ENCODE data around the gene ZFP90.
"Not testable (repeated sequence)": the region's sequence is repeated elsewhere in the genome, so short reads cannot be mapped to it uniquely, and the experiment has no call there.

The ZFP90 gene

DNA sequence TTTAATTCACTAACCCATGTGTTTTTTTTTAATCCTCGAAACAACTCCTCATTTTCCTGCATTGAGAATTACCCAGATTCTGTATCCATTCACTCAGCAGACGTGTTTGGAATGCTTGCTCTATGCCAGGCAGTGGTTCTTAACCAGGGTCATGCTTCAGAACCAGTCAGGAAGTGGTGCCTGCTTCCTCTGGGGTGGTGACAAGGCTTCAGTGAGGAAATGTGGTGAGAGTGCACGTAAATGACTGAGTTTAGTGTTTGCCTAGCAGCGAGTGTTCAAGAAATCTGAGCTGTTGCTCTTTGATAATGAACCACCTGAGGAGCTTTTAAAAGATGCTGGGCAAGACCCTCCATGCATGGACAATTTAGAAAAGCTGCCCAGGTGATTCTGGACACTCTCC lies 9.9 kb downstream of the ZFP90 start:
- Histone ChIP-seq H3K27me3 (ENCODE audit: control insufficient read depth, insufficient read depth, low read length) (no peaks in the 10 kb centered on the region), H3K4me2 (ENCODE audit: low read length) (no peak overlapping the region), H3K9ac (ENCODE audit: low read depth, low read length) (no peak overlapping the region), H3K4me3 (ENCODE audit: low read length) (no peak overlapping the region), H3K4me1 (ENCODE audit: control insufficient read depth, insufficient read depth, low read length) (no peaks in the 10 kb centered on the region), H3K9me3 (replicated peaks; ENCODE audit: low read length) (peaks cover 29% of the 10 kb centered on the region), H3K36me3 (ENCODE audit: insufficient read depth, low read length) (peaks cover 48% of the 10 kb centered on the region)

DNA sequence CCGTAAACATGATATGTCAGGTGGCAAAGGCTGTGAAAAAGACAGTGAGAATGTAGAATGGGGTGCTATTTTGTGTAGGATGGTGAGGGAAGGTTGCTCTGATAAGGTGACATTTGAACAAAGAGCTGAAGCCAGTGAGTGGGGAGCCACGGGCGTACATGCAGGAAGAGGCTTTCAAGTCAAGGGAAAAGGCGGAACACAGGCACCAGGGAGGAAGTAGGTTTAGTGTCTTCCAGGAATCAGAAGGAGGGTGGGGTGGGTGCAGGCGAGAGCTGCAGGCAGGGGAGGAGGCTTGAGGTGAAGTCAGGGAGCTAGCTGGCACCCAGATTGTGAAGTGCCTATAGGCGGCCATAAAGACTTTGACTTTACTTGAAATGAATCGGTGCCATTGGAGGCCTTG lies 14.1 kb downstream of the ZFP90 start:
- Histone ChIP-seq H3K27me3 (ENCODE audit: control insufficient read depth, insufficient read depth, low read length) (no peaks in the 10 kb centered on the region), H3K4me2 (ENCODE audit: low read length) (no peak overlapping the region), H3K4me3 (ENCODE audit: low read length) (no peak overlapping the region), H3K36me3 (ENCODE audit: insufficient read depth, low read length) (peaks cover 75% of the 10 kb centered on the region), H3K9ac (ENCODE audit: low read depth, low read length) (no peak overlapping the region), H3K9me3 (replicated peaks; ENCODE audit: low read length) (peaks cover 54% of the 10 kb centered on the region), H3K4me1 (ENCODE audit: control insufficient read depth, insufficient read depth, low read length) (no peaks in the 10 kb centered on the region)

DNA sequence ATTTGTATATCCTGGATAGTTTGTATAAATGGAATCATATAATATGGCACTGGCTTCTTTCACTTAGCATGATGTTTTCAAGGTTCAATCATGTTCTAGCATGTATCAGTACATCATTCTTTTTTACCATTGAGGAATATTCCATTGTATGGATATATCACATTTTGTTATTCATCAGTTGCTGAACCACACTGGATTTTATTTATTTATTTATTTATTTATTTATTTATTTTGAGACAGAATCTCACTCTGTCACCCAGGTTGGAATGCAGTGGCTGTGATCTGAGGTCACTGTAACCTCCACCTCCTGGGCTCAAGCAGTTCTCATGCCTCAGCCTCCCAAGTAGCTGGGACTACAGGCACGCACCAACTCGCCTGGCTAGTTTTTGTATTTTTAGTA lies 21.2 kb downstream of the ZFP90 start:
- Histone ChIP-seq H3K9me3 (replicated peaks; ENCODE audit: low read length) (peaks cover 86% of the 10 kb centered on the region), H3K36me3 (ENCODE audit: insufficient read depth, low read length) (peaks cover 86% of the 10 kb centered on the region)
- not testable (repeated sequence) for H3K27me3 ChIP-seq (ENCODE audit: control insufficient read depth, insufficient read depth, low read length); H3K4me3 ChIP-seq (ENCODE audit: low read length); H3K4me1 ChIP-seq (ENCODE audit: control insufficient read depth, insufficient read depth, low read length); H3K9ac ChIP-seq (ENCODE audit: low read depth, low read length); H3K4me2 ChIP-seq (ENCODE audit: low read length)

DNA sequence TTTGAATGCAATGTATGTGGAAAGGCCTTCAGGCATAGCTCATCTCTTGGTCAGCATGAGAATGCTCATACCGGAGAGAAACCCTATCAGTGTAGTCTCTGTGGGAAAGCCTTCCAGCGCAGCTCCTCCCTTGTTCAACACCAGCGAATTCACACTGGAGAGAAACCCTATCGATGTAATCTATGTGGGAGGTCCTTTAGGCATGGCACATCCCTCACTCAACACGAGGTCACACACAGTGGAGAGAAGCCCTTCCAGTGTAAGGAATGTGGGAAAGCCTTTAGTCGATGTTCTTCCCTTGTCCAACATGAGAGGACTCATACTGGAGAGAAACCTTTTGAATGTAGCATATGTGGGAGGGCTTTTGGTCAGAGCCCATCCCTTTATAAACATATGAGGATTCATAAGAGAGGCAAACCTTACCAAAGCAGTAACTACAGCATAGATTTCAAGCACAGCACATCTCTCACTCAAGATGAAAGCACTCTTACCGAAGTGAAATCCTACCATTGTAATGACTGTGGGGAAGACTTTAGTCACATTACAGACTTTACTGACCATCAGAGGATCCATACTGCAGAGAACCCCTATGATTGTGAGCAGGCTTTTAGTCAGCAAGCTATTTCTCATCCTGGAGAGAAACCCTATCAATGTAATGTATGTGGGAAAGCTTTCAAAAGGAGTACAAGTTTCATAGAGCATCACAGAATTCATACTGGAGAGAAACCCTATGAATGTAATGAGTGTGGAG lies 24.7 kb downstream of the ZFP90 start:
- Histone ChIP-seq H3K9ac (ENCODE audit: low read depth, low read length) (no peak overlapping the region), H3K4me1 (ENCODE audit: control insufficient read depth, insufficient read depth, low read length) (no peaks in the 10 kb centered on the region), H3K27me3 (ENCODE audit: control insufficient read depth, insufficient read depth, low read length) (no peaks in the 10 kb centered on the region), H3K4me3 (ENCODE audit: low read length) (no peak overlapping the region), H3K4me2 (ENCODE audit: low read length) (no peak overlapping the region), H3K9me3 (replicated peaks; ENCODE audit: low read length) (peaks cover 88% of the 10 kb centered on the region), H3K36me3 (ENCODE audit: insufficient read depth, low read length) (peaks cover 54% of the 10 kb centered on the region)

DNA sequence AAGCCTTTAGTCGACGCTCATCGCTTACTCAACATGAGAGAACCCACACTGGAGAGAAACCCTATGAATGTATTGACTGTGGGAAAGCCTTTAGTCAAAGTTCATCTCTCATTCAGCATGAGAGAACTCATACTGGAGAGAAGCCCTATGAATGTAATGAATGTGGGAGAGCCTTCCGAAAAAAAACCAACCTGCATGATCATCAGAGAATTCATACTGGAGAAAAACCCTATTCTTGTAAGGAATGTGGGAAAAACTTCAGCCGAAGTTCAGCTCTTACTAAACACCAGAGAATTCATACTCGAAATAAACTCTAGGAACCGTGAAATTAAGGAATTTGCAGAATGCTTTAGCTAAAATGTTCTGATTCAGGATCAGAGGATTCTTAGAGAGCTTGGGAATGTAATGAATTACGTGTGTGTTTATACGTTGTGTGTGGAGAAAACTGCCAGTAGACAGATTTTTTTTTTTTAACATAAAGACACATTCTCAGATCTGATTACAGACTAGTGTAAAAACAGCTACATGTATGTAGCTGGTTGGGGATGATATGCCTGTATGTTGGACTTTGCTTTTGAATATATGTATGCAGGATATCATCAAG lies 25.4 kb downstream of the ZFP90 start:
- Histone ChIP-seq H3K9ac (ENCODE audit: low read depth, low read length) (no peak overlapping the region), H3K4me2 (ENCODE audit: low read length) (no peak overlapping the region), H3K36me3 (ENCODE audit: insufficient read depth, low read length) (peaks cover 50% of the 10 kb centered on the region), H3K27me3 (ENCODE audit: control insufficient read depth, insufficient read depth, low read length) (no peaks in the 10 kb centered on the region), H3K4me3 (ENCODE audit: low read length) (no peak overlapping the region), H3K4me1 (ENCODE audit: control insufficient read depth, insufficient read depth, low read length) (no peaks in the 10 kb centered on the region), H3K9me3 (replicated peaks; ENCODE audit: low read length) (peaks cover 84% of the 10 kb centered on the region)

DNA sequence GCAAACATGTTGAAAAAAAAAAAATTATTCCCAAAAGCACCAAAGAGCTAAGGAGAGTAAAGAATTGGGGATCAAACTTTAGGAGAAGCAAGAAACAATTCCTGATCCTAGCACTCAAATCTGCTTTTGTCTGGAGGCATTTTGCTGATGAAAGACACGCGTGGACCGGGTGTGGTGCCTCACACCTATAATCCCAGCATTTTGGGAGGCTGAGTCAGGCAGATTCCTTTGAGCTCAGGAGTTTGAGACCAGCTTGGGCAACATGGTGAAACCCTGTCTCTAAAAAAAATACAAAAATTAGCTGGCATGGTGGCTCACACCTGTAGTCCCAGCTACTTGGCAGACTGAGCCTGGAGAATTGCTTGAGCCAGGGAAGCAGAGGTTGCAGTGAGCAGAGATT lies 35.4 kb downstream of the ZFP90 start:
- Histone ChIP-seq H3K27me3 (ENCODE audit: control insufficient read depth, insufficient read depth, low read length) (no peaks in the 10 kb centered on the region), H3K9me3 (replicated peaks; ENCODE audit: low read length) (peaks cover 20% of the 10 kb centered on the region), H3K36me3 (ENCODE audit: insufficient read depth, low read length) (no peaks in the 10 kb centered on the region), H3K9ac (ENCODE audit: low read depth, low read length) (no peak overlapping the region), H3K4me2 (ENCODE audit: low read length) (no peak overlapping the region), H3K4me1 (ENCODE audit: control insufficient read depth, insufficient read depth, low read length) (no peaks in the 10 kb centered on the region), H3K4me3 (ENCODE audit: low read length) (no peak overlapping the region)

DNA sequence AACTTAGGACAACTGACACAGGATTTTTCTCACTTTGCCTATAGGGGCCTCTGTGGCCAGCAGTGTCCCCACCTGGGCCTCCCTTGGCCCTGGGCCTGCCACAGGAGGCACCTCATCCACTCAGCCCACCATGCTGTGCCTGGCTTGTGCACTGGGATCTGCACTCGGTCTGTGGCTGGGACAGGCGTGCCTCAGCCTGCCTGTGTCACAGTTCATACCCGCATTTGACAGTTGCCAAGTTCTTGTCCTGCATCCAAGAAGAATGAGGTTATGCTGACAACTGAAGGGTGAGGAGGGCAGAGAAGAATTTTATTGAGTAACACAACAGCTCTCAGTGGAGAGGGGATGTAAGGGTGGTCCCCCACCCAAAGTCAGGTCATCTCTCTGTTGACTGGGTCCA lies 36.0 kb downstream of the ZFP90 start:
- Histone ChIP-seq H3K27me3 (ENCODE audit: control insufficient read depth, insufficient read depth, low read length) (no peaks in the 10 kb centered on the region), H3K9ac (ENCODE audit: low read depth, low read length) (no peak overlapping the region), H3K9me3 (replicated peaks; ENCODE audit: low read length) (peaks cover 20% of the 10 kb centered on the region), H3K4me1 (ENCODE audit: control insufficient read depth, insufficient read depth, low read length) (no peaks in the 10 kb centered on the region), H3K4me2 (ENCODE audit: low read length) (no peak overlapping the region), H3K36me3 (ENCODE audit: insufficient read depth, low read length) (no peaks in the 10 kb centered on the region), H3K4me3 (ENCODE audit: low read length) (no peak overlapping the region)

DNA sequence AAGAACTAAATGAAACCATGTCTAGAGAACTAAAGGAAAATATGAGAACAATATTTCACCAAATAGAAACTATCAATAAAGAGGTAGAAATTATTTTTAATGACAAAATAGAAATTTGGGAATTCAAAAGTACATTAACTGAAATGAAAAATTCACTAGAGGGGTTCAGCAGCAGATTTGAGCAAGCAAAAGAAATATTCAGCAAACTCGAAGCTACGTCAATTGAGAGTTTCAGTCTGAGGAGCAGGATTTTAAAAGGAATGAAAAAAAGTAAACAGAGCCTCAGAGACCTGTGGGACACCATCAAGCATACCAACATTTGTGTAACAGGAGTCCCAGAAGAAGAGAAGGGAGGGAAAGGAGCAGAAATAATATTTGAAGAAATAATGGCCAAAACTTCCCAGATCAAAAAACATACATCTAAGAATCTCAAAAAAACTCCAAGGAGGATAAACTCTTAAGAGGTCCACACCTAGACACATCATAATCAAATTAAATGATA lies 38.3 kb downstream of the ZFP90 start:
- no peaks in the 10 kb centered on the region for H3K36me3 ChIP-seq (ENCODE audit: insufficient read depth, low read length)
- H3K9ac ChIP-seq (ENCODE audit: low read depth, low read length) = no peak overlapping the region
- H3K4me3 ChIP-seq (ENCODE audit: low read length) = no peak overlapping the region
- H3K9me3 ChIP-seq (replicated peaks; ENCODE audit: low read length) = peaks cover 16% of the 10 kb centered on the region
- no peaks in the 10 kb centered on the region for H3K4me1 ChIP-seq (ENCODE audit: control insufficient read depth, insufficient read depth, low read length)
- H3K4me2 ChIP-seq (ENCODE audit: low read length) = no peak overlapping the region
- H3K27me3 ChIP-seq (ENCODE audit: control insufficient read depth, insufficient read depth, low read length) = no peaks in the 10 kb centered on the region

DNA sequence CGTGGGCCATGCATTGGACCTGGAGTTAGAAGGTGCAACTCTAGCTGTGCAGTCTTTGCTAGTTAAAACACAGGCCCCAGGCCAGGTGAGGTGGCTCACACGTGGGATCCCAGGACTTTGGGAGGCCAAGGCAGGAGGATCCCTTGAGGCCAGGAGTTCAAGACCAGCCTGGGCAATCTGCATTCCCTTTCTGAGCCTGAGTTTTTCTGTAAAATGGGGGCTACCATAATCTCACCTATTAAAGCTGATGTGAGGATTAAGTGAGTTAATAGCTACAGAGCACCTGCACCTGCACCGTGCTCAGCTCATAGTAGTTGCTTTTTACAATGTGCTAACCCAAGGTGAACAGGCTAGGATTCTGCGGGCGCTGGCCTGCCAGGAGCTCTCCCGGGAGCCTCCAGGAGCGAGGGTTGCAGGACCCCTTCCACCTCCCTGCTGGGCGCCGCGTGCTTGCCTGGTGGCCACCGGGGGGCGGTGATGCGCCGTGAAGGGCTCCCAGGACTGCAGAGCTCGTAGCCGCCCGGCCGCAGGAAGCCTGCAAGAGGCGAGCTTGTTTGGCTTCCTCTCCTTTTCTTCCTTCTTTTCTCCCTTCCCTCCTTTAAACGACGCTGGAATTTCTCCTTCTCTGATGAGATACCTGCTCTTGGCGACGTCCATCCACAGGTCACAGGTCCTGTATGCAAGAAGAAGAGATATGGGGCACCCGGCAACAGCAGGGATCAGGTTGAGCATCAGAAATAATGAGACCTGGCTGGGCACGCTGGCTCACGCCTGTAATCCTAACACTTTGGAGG lies 51.3 kb downstream of the ZFP90 start:
- peak overlapping the region; percentile 63 for H3K4me2 ChIP-seq (ENCODE audit: low read length)
- H3K4me3 ChIP-seq (ENCODE audit: low read length) = no peak overlapping the region
- H3K9me3 ChIP-seq (replicated peaks; ENCODE audit: low read length) = no peaks in the 10 kb centered on the region
- no peaks in the 10 kb centered on the region for H3K4me1 ChIP-seq (ENCODE audit: control insufficient read depth, insufficient read depth, low read length)
- no peak overlapping the region for H3K9ac ChIP-seq (ENCODE audit: low read depth, low read length)
- H3K27me3 ChIP-seq (ENCODE audit: control insufficient read depth, insufficient read depth, low read length) = no peaks in the 10 kb centered on the region
- H3K36me3 ChIP-seq (ENCODE audit: insufficient read depth, low read length) = no peaks in the 10 kb centered on the region

DNA sequence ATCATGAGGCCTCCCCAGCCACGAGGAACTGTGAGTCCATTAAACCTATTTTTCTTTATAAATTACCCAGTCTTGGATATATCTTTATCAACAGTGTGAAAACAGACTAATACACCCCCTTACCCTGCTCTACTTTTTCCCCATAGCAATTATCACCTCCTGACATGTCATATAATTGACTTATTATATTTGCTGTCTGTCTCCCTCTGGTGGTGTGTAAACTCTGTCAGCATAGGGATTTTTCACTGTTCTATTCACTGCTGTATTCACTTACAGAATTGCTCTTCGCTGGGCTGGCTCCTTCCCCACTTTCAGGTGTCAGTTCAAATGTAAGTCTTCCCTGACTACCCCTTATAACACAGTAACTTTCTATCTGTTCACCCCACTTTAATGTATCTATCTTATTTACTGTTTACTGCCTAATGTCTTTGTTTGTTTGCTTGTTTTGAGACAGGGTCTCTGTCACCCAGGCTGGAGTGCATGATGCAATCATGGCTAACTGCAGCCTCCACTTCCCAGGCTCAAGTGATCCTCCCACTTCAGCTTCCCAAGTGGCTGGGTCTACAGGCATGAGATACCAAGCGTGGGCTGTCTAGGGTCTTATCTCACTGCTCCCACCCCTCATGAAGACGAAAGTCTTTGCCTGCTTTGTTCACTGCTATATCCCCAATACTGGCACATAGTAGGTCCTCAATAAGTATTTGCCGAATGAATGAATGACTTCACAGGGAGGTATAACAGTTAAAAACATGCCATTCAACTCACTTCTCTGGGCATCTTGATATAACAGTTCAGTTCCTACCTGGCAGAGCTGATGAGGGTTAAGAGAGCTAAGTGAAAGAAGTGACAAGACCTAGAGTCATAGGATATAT lies 53.6 kb downstream of the ZFP90 start:
- no peaks in the 10 kb centered on the region for H3K27me3 ChIP-seq (ENCODE audit: control insufficient read depth, insufficient read depth, low read length)
- H3K4me3 ChIP-seq (ENCODE audit: low read length) = no peak overlapping the region
- no peaks in the 10 kb centered on the region for H3K9me3 ChIP-seq (replicated peaks; ENCODE audit: low read length)
- H3K9ac ChIP-seq (ENCODE audit: low read depth, low read length) = no peak overlapping the region
- H3K36me3 ChIP-seq (ENCODE audit: insufficient read depth, low read length) = no peaks in the 10 kb centered on the region
- H3K4me2 ChIP-seq (ENCODE audit: low read length) = no peak overlapping the region
- no peaks in the 10 kb centered on the region for H3K4me1 ChIP-seq (ENCODE audit: control insufficient read depth, insufficient read depth, low read length)

DNA sequence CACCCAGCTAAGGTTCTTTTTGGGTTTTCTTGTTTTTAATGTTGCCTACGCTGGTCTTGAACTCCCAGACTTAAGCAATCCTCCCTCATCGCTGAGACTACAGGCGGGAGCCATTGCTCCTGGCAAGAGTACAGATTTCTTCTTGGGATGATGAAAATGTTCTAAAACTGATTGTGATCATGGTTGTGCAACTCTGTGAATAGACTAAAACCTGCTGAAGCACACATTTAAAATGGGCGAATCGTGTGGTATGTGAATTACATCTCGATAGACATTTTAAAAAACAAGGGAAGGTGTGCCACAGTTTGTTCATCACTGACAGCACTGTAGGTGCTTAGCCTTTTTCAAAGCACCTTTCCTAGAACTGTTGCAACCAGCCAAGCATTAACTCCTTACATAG lies 57.2 kb downstream of the ZFP90 start:
- H3K9ac ChIP-seq (ENCODE audit: low read depth, low read length) = no peak overlapping the region
- H3K4me2 ChIP-seq (ENCODE audit: low read length) = no peak overlapping the region
- no peaks in the 10 kb centered on the region for H3K36me3 ChIP-seq (ENCODE audit: insufficient read depth, low read length)
- H3K27me3 ChIP-seq (ENCODE audit: control insufficient read depth, insufficient read depth, low read length) = no peaks in the 10 kb centered on the region
- no peak overlapping the region for H3K4me3 ChIP-seq (ENCODE audit: low read length)
- H3K4me1 ChIP-seq (ENCODE audit: control insufficient read depth, insufficient read depth, low read length) = no peaks in the 10 kb centered on the region
- no peaks in the 10 kb centered on the region for H3K9me3 ChIP-seq (replicated peaks; ENCODE audit: low read length)
